ENCODE results near the gene UBE2J1. TPM values are rescaled to one million over a fixed set of nuclear protein-coding genes. Genes with fewer than 3 reads are reported as not detected.
A peak's percentile ranks its signal among the peaks of the same experiment; 100 is the strongest.

Gene UBE2J1
- total and polyA plus RNA-seq, 10 of the 15 experiments (the other 5 are each of a cell fraction or from before 2014, with no cell fraction given): 48.7 to 131 (median 90.0) TPM

DNA sequence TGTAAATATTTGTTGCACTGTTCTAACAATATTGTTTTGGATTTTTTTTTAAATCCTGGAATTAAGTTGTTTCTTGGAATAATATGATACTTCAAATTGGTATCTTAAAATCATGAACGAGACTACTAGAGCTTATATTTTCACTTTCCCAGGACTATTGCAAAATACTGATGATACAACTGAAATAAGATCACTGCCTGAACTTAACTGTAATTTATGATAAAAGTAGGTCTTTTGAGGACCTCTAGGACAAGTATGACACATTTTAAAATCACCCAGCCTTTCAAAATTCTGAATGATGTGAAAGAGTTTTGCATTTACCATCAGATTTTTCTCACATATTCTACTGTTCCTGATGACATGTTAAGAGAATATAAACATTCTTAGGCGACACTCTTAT is 8.6 kb upstream of the UBE2J1 start:
- POLR2A ChIA-PET: interaction anchor here (1.0 to 3.7 kb wide), 4 partner anchors 11 to 279 kb away, joined by 3 to 51 read pairs (median 5); partner anchors contain the start of gene LYRM2
- FAIRE-seq: no peak
- Histone ChIP-seq H3K9me3 (replicated peaks; ENCODE audit: control insufficient read depth, insufficient read depth, low read length) (peaks cover 2% of the 10 kb centered on the region; the same call in 2 of the 3 replicates), H3K79me2 (ENCODE audit: control insufficient read depth, insufficient read depth, low read length) (peaks cover 5% of the 10 kb centered on the region), H3K4me2 (ENCODE audit: control insufficient read depth, insufficient read depth) (peak overlapping the region; percentile 77), H3K27me3 (replicated peaks in 1 of 2; ENCODE audit: control insufficient read depth in 2 of 2, insufficient read depth in 2 of 2, low read length in 1 of 2) (no peaks in the 10 kb centered on the region), H3K9ac (ENCODE audit: control insufficient read depth, insufficient read depth, low read length) (peak overlapping the region; percentile 32; the same call in 1 of the 2 replicates), H3K4me1 (ENCODE audit: control insufficient read depth, insufficient read depth, low read length) (peaks cover 58% of the 10 kb centered on the region), H3K27ac (ENCODE audit: control insufficient read depth, insufficient read depth) (peak overlapping the region; percentile 90), H2AFZ (ENCODE audit: control insufficient read depth, low read depth, low read length) (peak overlapping the region; percentile 74), H4K20me1 (ENCODE audit: control insufficient read depth, insufficient read depth) (no peaks in the 10 kb centered on the region), H3K4me3 (peak overlapping the region; percentile 10; the same call in 1 of the 2 replicates), H3K36me3 (ENCODE audit: control insufficient read depth in 2 of 2, insufficient read depth in 2 of 2, low read length in 1 of 2) (no peaks in the 10 kb centered on the region)
- SMC1A ChIA-PET (ENCODE audit: uncharacterized antibody, unreplicated experiment): interaction anchor here (0.9 to 11.9 kb wide), 5 partner anchors 9 to 63 kb away, joined by 3 to 252 read pairs (median 16); partner anchors contain the start of gene UBE2J1
- intact Hi-C loops (cut with micrococcal nuclease; ENCODE audit: unreplicated experiment) (no loop called here), in situ Hi-C loops (cut with MboI) (no loop called here)
- 2% methylated on average over 2 of the region's 2 CpGs for WGBS (ENCODE audit: insufficient coverage, insufficient replicate concordance, low lambda C conversion rate, missing lambda C conversion rate)
- ATAC-seq: no peak
- RAD21 ChIA-PET (ENCODE audit: unreplicated experiment): interaction anchor here (1.1 to 11.8 kb wide), 5 partner anchors 10 to 63 kb away, joined by 3 to 187 read pairs (median 5); partner anchors contain the start of gene UBE2J1
- no peak for DNase-seq (ENCODE audit: low read depth, low spot score)
- BruUV-seq (replicated peaks): TSS peak; percentile 77
- CTCF ChIA-PET: interaction anchor here (1.0 to 11.4 kb wide), 5 partner anchors 11 to 282 kb away, joined by 3 to 260 read pairs (median 21); partner anchors contain the start of gene UBE2J1
- TF ChIP-seq STAT3 (IDR thresholded peaks at IDR 0.05; ENCODE audit: low read depth, low read length): no peak
- TF ChIP-seq, protein P1, sequence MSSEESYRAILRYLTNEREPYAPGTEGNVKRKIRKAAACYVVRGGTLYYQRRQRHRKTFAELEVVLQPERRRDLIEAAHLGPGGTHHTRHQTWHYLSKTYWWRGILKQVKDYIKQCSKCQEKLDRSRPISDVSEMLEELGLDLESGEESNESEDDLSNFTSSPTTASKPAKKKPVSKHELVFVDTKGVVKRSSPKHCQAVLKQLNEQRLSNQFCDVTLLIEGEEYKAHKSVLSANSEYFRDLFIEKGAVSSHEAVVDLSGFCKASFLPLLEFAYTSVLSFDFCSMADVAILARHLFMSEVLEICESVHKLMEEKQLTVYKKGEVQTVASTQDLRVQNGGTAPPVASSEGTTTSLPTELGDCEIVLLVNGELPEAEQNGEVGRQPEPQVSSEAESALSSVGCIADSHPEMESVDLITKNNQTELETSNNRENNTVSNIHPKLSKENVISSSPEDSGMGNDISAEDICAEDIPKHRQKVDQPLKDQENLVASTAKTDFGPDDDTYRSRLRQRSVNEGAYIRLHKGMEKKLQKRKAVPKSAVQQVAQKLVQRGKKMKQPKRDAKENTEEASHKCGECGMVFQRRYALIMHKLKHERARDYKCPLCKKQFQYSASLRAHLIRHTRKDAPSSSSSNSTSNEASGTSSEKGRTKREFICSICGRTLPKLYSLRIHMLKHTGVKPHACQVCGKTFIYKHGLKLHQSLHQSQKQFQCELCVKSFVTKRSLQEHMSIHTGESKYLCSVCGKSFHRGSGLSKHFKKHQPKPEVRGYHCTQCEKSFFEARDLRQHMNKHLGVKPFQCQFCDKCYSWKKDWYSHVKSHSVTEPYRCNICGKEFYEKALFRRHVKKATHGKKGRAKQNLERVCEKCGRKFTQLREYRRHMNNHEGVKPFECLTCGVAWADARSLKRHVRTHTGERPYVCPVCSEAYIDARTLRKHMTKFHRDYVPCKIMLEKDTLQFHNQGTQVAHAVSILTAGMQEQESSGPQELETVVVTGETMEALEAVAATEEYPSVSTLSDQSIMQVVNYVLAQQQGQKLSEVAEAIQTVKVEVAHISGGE (CRISPR knock-in tag; IDR thresholded peaks at IDR 0.05): no peak
- no peak for TF ChIP-seq BCL11A (IDR thresholded peaks at IDR 0.05; ENCODE audit: low read depth, low read length)
- TF ChIP-seq MTA3 (IDR thresholded peaks at IDR 0.05; ENCODE audit: borderline replicate concordance, low read length): no peak
- TF ChIP-seq, protein P2, sequence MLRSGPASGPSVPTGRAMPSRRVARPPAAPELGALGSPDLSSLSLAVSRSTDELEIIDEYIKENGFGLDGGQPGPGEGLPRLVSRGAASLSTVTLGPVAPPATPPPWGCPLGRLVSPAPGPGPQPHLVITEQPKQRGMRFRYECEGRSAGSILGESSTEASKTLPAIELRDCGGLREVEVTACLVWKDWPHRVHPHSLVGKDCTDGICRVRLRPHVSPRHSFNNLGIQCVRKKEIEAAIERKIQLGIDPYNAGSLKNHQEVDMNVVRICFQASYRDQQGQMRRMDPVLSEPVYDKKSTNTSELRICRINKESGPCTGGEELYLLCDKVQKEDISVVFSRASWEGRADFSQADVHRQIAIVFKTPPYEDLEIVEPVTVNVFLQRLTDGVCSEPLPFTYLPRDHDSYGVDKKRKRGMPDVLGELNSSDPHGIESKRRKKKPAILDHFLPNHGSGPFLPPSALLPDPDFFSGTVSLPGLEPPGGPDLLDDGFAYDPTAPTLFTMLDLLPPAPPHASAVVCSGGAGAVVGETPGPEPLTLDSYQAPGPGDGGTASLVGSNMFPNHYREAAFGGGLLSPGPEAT (IDR thresholded peaks at IDR 0.05; ENCODE audit: low read depth): no peak
- TF ChIP-seq, protein P3, sequence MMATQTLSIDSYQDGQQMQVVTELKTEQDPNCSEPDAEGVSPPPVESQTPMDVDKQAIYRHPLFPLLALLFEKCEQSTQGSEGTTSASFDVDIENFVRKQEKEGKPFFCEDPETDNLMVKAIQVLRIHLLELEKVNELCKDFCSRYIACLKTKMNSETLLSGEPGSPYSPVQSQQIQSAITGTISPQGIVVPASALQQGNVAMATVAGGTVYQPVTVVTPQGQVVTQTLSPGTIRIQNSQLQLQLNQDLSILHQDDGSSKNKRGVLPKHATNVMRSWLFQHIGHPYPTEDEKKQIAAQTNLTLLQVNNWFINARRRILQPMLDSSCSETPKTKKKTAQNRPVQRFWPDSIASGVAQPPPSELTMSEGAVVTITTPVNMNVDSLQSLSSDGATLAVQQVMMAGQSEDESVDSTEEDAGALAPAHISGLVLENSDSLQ (IDR thresholded peaks at IDR 0.05): no peak
- TF ChIP-seq NFXL1 (IDR thresholded peaks at IDR 0.05; ENCODE audit: borderline replicate concordance): no peak
- TF ChIP-seq MXI1 (IDR thresholded peaks at IDR 0.05; ENCODE audit: low read depth, low read length): no peak
- TF ChIP-seq BRCA1 (IDR thresholded peaks at IDR 0.05; ENCODE audit: low read depth, low read length): no peak
- no peak for TF ChIP-seq MYB (IDR thresholded peaks at IDR 0.05; ENCODE audit: borderline replicate concordance, low read depth, low read length)
- TF ChIP-seq, protein P4, sequence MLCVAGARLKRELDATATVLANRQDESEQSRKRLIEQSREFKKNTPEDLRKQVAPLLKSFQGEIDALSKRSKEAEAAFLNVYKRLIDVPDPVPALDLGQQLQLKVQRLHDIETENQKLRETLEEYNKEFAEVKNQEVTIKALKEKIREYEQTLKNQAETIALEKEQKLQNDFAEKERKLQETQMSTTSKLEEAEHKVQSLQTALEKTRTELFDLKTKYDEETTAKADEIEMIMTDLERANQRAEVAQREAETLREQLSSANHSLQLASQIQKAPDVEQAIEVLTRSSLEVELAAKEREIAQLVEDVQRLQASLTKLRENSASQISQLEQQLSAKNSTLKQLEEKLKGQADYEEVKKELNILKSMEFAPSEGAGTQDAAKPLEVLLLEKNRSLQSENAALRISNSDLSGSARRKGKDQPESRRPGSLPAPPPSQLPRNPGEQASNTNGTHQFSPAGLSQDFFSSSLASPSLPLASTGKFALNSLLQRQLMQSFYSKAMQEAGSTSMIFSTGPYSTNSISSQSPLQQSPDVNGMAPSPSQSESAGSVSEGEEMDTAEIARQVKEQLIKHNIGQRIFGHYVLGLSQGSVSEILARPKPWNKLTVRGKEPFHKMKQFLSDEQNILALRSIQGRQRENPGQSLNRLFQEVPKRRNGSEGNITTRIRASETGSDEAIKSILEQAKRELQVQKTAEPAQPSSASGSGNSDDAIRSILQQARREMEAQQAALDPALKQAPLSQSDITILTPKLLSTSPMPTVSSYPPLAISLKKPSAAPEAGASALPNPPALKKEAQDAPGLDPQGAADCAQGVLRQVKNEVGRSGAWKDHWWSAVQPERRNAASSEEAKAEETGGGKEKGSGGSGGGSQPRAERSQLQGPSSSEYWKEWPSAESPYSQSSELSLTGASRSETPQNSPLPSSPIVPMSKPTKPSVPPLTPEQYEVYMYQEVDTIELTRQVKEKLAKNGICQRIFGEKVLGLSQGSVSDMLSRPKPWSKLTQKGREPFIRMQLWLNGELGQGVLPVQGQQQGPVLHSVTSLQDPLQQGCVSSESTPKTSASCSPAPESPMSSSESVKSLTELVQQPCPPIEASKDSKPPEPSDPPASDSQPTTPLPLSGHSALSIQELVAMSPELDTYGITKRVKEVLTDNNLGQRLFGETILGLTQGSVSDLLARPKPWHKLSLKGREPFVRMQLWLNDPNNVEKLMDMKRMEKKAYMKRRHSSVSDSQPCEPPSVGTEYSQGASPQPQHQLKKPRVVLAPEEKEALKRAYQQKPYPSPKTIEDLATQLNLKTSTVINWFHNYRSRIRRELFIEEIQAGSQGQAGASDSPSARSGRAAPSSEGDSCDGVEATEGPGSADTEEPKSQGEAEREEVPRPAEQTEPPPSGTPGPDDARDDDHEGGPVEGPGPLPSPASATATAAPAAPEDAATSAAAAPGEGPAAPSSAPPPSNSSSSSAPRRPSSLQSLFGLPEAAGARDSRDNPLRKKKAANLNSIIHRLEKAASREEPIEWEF (IDR thresholded peaks at IDR 0.05; ENCODE audit: insufficient replicate concordance, low read depth, low read length): no peak
- TF ChIP-seq RB1 (IDR thresholded peaks at IDR 0.05; ENCODE audit: borderline replicate concordance): no peak
- no peak for TF ChIP-seq NBN (IDR thresholded peaks at IDR 0.05)
